Gastrocnemius medialis (tissue), 4 donors: ENCODE measurements around the gene PRPF4.

Experiments used
- POLR2A ChIP-seq, 2 donors: fragments of 450-650 bp; IDR thresholded peaks; one replicate each; pipeline ENCODE4 v1.6.1; 2017; ENCODE audit warnings: antibody characterized with exemption in 2 of 2, mild to moderate bottlenecking in 2 of 2, moderate library complexity in 2 of 2
- TF ChIP-seq, protein P1 (sequence below), 5 experiments: fragments of 450-650 bp in 3 of 5; fragments of 200-600 bp in 2 of 5; sonication (generic) in 2 of 5; IDR thresholded peaks in 4 of 5; conservative IDR thresholded peaks in 1 of 5; 1 replicate in 4 of 5; 2 replicates in 1 of 5; pipeline ENCODE4 v1.5.1; 2016 to 2019; ENCODE audit warnings: antibody characterized with exemption in 5 of 5, mild to moderate bottlenecking in 3 of 5, moderate library complexity in 3 of 5

DNA sequence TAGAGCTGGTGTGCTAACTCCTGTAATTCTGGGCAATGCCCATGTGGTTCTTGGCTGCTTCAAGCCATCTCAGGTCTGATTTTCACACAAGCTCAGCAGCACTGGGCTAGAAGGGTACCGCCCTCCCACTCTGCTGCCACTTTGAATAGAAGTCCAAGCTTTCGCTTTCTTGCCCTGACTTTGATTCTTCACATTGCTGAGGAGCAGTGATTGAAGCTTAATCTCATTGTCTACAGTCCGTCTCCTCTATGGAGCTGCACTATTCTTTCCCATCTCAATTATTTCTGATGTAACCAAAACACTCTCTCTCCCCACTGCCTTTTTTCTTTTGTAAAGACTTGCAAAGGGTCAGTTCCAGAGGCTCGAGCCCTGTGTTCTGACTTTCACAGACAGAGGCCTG lies 40.6 kb downstream of the PRPF4 start:
- TF ChIP-seq, protein P1, sequence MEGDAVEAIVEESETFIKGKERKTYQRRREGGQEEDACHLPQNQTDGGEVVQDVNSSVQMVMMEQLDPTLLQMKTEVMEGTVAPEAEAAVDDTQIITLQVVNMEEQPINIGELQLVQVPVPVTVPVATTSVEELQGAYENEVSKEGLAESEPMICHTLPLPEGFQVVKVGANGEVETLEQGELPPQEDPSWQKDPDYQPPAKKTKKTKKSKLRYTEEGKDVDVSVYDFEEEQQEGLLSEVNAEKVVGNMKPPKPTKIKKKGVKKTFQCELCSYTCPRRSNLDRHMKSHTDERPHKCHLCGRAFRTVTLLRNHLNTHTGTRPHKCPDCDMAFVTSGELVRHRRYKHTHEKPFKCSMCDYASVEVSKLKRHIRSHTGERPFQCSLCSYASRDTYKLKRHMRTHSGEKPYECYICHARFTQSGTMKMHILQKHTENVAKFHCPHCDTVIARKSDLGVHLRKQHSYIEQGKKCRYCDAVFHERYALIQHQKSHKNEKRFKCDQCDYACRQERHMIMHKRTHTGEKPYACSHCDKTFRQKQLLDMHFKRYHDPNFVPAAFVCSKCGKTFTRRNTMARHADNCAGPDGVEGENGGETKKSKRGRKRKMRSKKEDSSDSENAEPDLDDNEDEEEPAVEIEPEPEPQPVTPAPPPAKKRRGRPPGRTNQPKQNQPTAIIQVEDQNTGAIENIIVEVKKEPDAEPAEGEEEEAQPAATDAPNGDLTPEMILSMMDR (IDR thresholded peaks at IDR 0.05 in 4 of 5, conservative IDR thresholded peaks at IDR 0.05 in 1 of 5) = no peak
- TF ChIP-seq POLR2A (IDR thresholded peaks at IDR 0.05) = no peak
